SU-DHL-6 (cell line): ENCODE results near the gene C4orf36.

ENCODE experiments used
- H2AFZ ChIP-seq: fragments of 200-600 bp; sonication (generic); 2 replicates; pipeline ENCODE4 v1.6.1; 2014; ENCODE audit warnings: low read depth, mild to moderate bottlenecking, moderate library complexity, mixed read lengths, antibody characterized with exemption, low read length; ENCODE audit not compliant: severe bottlenecking
- H3F3A ChIP-seq: fragments of 200-600 bp; shearing (Covaris generic); 2 replicates; pipeline ENCODE4 v1.6.0; 2016; ENCODE audit warnings: antibody characterized with exemption, mild to moderate bottlenecking; ENCODE audit not compliant: insufficient read depth
- H3K27ac ChIP-seq: fragments of 200-600 bp; sonication (generic); 2 replicates; pipeline ENCODE4 v1.5.1; 2016; ENCODE audit warnings: low read depth, mild to moderate bottlenecking, low read length, moderate library complexity, mixed read lengths
- H3K27me3 ChIP-seq: fragments of 200-600 bp; sonication (generic), shearing (Covaris generic); 2 replicates; pipeline ENCODE4 v1.6.0; 2014; ENCODE audit warnings: mild to moderate bottlenecking, low read length
- H3K36me3 ChIP-seq: fragments of 200-600 bp; sonication (generic); 2 replicates; pipeline ENCODE4 v1.6.1; 2014; ENCODE audit warnings: mild to moderate bottlenecking, low read length, mixed read lengths
- H3K4me2 ChIP-seq: fragments of 300-600, 200-600 bp; shearing (Covaris generic), sonication (generic); 2 replicates; pipeline ENCODE4 v1.6.0; 2014; ENCODE audit warnings: low read length, low read depth, mild to moderate bottlenecking; ENCODE audit not compliant: poor library complexity, severe bottlenecking
- H3K4me3 ChIP-seq: fragments of 200-600 bp; sonication (generic); 2 replicates; pipeline ENCODE4 v1.5.1; 2014; ENCODE audit warnings: antibody characterized with exemption, low read length, mild to moderate bottlenecking, mixed read lengths; ENCODE audit not compliant: insufficient read depth, poor library complexity, severe bottlenecking
- H3K79me2 ChIP-seq: fragments of 200-600 bp; sonication (generic); 2 replicates; pipeline ENCODE4 v1.6.1; 2014; ENCODE audit warnings: mild to moderate bottlenecking, low read length, moderate library complexity; ENCODE audit not compliant: insufficient read depth
- H3K9ac ChIP-seq: fragments of 200-600 bp; sonication (generic); 2 replicates; pipeline ENCODE4 v1.7.0; 2014; ENCODE audit warnings: mild to moderate bottlenecking, low read length
- H3K9me2 ChIP-seq: fragments of 200-600 bp; sonication (generic); replicated peaks from 2 replicates; pipeline ENCODE4 v1.6.1; 2014; ENCODE audit warnings: low read length; ENCODE audit not compliant: insufficient read depth
- H3K9me3 ChIP-seq: fragments of 200-600 bp; sonication (generic); 2 replicates; pipeline ENCODE4 v1.6.1; 2014; ENCODE audit warnings: low read length, mixed read lengths; ENCODE audit not compliant: insufficient read depth
- H4K20me1 ChIP-seq: fragments of 200-600 bp; sonication (generic); 2 replicates; pipeline ENCODE4 v1.6.1; 2014; ENCODE audit warnings: low read depth, mild to moderate bottlenecking, antibody characterized with exemption, low read length, moderate library complexity, mixed read lengths
- EZH2phosphoT487 ChIP-seq: fragments of 200-600 bp; sonication (generic), shearing (Covaris generic); conservative IDR thresholded peaks from 2 replicates; pipeline ENCODE4 v1.6.1; 2018; ENCODE audit warnings: mild to moderate bottlenecking, antibody characterized with exemption, low read length, moderate library complexity, mixed read lengths
- TF ChIP-seq, protein P1 (sequence below): fragments of 200-600 bp; sonication (generic); IDR thresholded peaks from one replicate; pipeline ENCODE4 v1.5.1; 2017; ENCODE audit warnings: antibody characterized with exemption, mild to moderate bottlenecking, low read length, moderate library complexity; ENCODE audit not compliant: insufficient read depth, poor library complexity, severe bottlenecking

Gene C4orf36

DNA sequence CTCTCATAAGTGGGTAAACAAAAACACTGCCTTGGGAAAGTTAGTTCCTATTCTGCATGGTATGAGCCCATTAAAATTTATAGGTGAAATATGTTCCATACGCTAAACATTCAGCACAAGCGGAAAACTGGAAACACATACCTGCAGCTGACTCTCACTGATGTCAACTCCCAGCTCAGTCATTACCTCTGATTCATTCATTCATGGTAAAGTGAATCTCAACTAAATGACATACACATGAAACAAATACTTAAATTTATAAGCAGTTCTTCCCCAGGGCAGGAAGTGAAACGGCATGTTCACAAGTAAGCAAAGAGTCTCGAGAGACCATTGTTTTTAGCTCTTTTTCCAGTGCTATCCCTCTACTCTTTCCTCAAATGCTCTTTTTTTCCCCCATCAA, 44.7 kb downstream of the C4orf36 start:
- Histone ChIP-seq H2AFZ (no peak overlapping the region), H3K4me2 (no peak overlapping the region), H3K36me3 (no peaks in the 10 kb centered on the region), H3K9me2 (no peaks in the 10 kb centered on the region), H4K20me1 (no peaks in the 10 kb centered on the region), H3K9ac (no peak overlapping the region), H3K4me3 (no peak overlapping the region), H3K27ac (no peak overlapping the region), H3K9me3 (no peaks in the 10 kb centered on the region), H3K79me2 (no peaks in the 10 kb centered on the region), H3K27me3 (no peaks in the 10 kb centered on the region), H3F3A (no peaks in the 10 kb centered on the region)
- TF ChIP-seq, protein P1, sequence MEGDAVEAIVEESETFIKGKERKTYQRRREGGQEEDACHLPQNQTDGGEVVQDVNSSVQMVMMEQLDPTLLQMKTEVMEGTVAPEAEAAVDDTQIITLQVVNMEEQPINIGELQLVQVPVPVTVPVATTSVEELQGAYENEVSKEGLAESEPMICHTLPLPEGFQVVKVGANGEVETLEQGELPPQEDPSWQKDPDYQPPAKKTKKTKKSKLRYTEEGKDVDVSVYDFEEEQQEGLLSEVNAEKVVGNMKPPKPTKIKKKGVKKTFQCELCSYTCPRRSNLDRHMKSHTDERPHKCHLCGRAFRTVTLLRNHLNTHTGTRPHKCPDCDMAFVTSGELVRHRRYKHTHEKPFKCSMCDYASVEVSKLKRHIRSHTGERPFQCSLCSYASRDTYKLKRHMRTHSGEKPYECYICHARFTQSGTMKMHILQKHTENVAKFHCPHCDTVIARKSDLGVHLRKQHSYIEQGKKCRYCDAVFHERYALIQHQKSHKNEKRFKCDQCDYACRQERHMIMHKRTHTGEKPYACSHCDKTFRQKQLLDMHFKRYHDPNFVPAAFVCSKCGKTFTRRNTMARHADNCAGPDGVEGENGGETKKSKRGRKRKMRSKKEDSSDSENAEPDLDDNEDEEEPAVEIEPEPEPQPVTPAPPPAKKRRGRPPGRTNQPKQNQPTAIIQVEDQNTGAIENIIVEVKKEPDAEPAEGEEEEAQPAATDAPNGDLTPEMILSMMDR, result no peak
- no peak for TF ChIP-seq EZH2phosphoT487

DNA sequence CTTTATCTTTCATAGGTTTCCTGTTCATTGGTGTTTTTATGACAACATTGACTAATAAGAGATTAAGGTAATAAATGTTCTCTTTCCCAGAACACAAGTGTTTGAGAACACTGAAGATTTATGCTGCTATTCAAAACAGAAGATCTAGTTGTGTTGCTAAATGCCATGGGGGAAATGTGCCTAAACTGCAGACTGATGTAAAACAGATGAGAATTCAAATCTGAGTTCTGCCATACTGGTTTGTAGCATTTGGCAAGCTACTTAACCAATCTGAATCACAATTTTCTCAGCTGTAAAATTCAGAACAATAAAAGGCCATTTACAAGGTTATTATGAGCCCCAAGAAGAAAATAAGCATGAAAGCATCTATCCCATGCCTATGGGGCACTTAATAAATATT, 45.3 kb downstream of the C4orf36 start:
- Histone ChIP-seq H3F3A (no peaks in the 10 kb centered on the region), H3K9me2 (no peaks in the 10 kb centered on the region), H3K9ac (no peak overlapping the region), H2AFZ (no peak overlapping the region), H3K36me3 (no peaks in the 10 kb centered on the region), H4K20me1 (no peaks in the 10 kb centered on the region), H3K27me3 (no peaks in the 10 kb centered on the region), H3K4me2 (no peak overlapping the region), H3K4me3 (no peak overlapping the region), H3K27ac (no peak overlapping the region), H3K9me3 (no peaks in the 10 kb centered on the region), H3K79me2 (no peaks in the 10 kb centered on the region)
- no peak for TF ChIP-seq EZH2phosphoT487
- TF ChIP-seq, protein P1, result no peak

DNA sequence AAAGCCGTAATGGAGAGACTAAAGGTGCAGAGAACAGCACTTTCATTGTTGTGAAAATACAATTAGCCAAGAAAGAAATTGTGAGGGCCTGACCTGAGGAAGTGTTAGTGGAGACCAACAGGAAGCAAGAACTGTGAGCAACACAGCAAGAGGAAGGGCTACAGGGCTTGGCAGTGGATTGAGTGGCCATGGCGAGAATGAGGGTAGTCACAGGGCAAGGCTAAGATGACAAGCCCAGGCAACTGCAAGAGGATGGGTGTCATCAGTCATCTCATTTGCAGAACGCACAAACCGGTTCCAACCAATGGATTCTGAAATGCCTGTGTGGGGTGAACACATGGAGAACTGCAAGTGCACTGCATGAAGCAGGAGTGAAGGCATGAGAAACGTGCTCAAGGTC, 46.6 kb downstream of the C4orf36 start:
- no peak overlapping the region for H3K4me2 ChIP-seq
- no peak overlapping the region for H3K27ac ChIP-seq
- no peak overlapping the region for H2AFZ ChIP-seq
- H3K9ac ChIP-seq, result no peak overlapping the region
- no peaks in the 10 kb centered on the region for H3F3A ChIP-seq
- no peaks in the 10 kb centered on the region for H4K20me1 ChIP-seq
- H3K27me3 ChIP-seq, result no peaks in the 10 kb centered on the region
- no peak overlapping the region for H3K4me3 ChIP-seq
- no peaks in the 10 kb centered on the region for H3K36me3 ChIP-seq
- H3K79me2 ChIP-seq, result no peaks in the 10 kb centered on the region
- no peaks in the 10 kb centered on the region for H3K9me3 ChIP-seq
- H3K9me2 ChIP-seq, result no peaks in the 10 kb centered on the region
- TF ChIP-seq, protein P1, result no peak
- TF ChIP-seq EZH2phosphoT487, result no peak
